Mesenteric fat pad (tissue), 1 donor: ENCODE measurements around the gene SDHA. TPM values are rescaled to one million over a fixed set of nuclear protein-coding genes. Genes with fewer than 3 reads are reported as not detected.
"Not testable (repeated sequence)": the region's sequence is repeated elsewhere in the genome, so short reads cannot be mapped to it uniquely, and the experiment has no call there.

Experiments used
- DNase-seq: peaks from one replicate; pipeline ENCODE4 v3.0.0-alpha.2; 2020; ENCODE audit warnings: low spot score
- total RNA-seq: library from RNA; stranded (reverse); fragmentation: NEBNext Ultra II Directional; extraction: Animal tissue kit (Norgen Biotek cat#: 25700); gene quantifications from one replicate; pipeline ENCODE4 v1.2.1, GENCODE V29; 2021
- donor health status: DM: yes; HTN: yes; CAD: no.

The SDHA gene
- total RNA-seq, 1 donor from 2014 or later, result 112 TPM

- peak; percentile 90 for DNase-seq
Observed at GRCh38 chr5:218457-219291, 554 bp downstream of the SDHA start.

- DNase-seq, result no peak
Observed at GRCh38 chr5:219460-219863, 1.3 kb downstream of the SDHA start.

- no peak for DNase-seq
Observed at GRCh38 chr5:219991-220390, 1.9 kb downstream of the SDHA start.

- not testable (repeated sequence) for DNase-seq
Observed at GRCh38 chr5:222951-223715, 5.0 kb downstream of the SDHA start.

- no peak for DNase-seq
Observed at GRCh38 chr5:223791-224190, 5.7 kb downstream of the SDHA start.

GRCh38 chr5:225334-225733 is 7.2 kb downstream of the SDHA start:
- no peak for DNase-seq

GRCh38 chr5:227375-227774 is 9.3 kb downstream of the SDHA start:
- not testable (repeated sequence) for DNase-seq

GRCh38 chr5:228886-229285 is 10.8 kb downstream of the SDHA start:
- no peak for DNase-seq

- DNase-seq, result no peak
Observed at GRCh38 chr5:230711-231110, 12.6 kb downstream of the SDHA start.

- no peak for DNase-seq
Observed at GRCh38 chr5:231661-232060, 13.5 kb downstream of the SDHA start.

- DNase-seq, result not testable (repeated sequence)
Observed at GRCh38 chr5:233426-233825, 15.3 kb downstream of the SDHA start.

- DNase-seq, result no peak
Observed at GRCh38 chr5:234450-234849, 16.3 kb downstream of the SDHA start.

GRCh38 chr5:235527-235926 is 17.4 kb downstream of the SDHA start:
- not testable (repeated sequence) for DNase-seq

- not testable (repeated sequence) for DNase-seq
Observed at GRCh38 chr5:237931-238330, 19.8 kb downstream of the SDHA start.

- not testable (repeated sequence) for DNase-seq
Observed at GRCh38 chr5:240550-240949, 22.4 kb downstream of the SDHA start.

- DNase-seq, result not testable (repeated sequence)
Observed at GRCh38 chr5:241045-241669, 23.0 kb downstream of the SDHA start.

GRCh38 chr5:243683-244367 is 25.7 kb downstream of the SDHA start:
- DNase-seq, result not testable (repeated sequence)

GRCh38 chr5:245717-246116 is 27.6 kb downstream of the SDHA start:
- DNase-seq, result not testable (repeated sequence)

- DNase-seq, result not testable (repeated sequence)
Observed at GRCh38 chr5:250396-250795, 32.3 kb downstream of the SDHA start.

GRCh38 chr5:251016-251415 is 32.9 kb downstream of the SDHA start:
- DNase-seq, result not testable (repeated sequence)

GRCh38 chr5:251538-251937 is 33.4 kb downstream of the SDHA start:
- DNase-seq, result not testable (repeated sequence)
